Activated CD8-positive, alpha-beta memory T cell treated with anti-CD3 and anti-CD28 coated beads for 1 hour (primary cell): ENCODE measurements around the gene NBAS.
A peak's percentile ranks its signal among the peaks of the same experiment; 100 is the strongest.

Experiments used
- DNase-seq, 2 donors: peaks; one replicate each; pipeline ENCODE4 v3.0.0-alpha.2; 2020; ENCODE audit warnings: low read depth in 1 of 2; ENCODE audit errors: extremely low read depth in 1 of 2

NBAS gene

DNA sequence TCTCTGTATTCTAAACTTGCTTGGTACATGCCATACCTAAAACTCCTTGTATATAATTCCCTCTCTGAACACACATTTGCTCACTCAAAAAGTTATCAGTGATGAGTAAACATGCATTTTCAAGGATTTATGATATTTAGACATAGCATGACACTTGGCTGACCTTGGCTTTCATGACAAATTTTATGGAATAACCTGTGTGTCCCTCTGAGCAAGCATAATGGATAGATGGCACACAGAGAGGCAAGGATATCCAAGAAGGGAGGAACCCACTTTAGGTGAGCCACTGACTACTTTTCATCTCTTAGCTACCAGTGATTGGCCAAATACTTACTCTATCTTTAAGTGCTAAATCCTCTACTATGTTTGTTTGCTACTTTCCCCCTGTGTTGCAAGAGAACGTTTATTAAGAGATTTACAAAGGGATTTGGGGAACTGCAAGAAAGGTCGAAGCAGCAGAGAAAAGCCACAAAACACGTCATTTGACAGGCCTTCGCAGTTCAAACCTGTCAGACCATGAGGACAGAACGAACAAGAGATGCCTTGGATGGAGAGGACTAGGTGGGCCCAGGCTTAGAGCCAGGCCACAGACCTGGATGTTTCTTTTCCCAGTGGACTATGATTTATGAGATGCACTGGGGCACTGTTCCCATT lies 379.9 kb downstream of the NBAS start:
- no peak for DNase-seq

DNA sequence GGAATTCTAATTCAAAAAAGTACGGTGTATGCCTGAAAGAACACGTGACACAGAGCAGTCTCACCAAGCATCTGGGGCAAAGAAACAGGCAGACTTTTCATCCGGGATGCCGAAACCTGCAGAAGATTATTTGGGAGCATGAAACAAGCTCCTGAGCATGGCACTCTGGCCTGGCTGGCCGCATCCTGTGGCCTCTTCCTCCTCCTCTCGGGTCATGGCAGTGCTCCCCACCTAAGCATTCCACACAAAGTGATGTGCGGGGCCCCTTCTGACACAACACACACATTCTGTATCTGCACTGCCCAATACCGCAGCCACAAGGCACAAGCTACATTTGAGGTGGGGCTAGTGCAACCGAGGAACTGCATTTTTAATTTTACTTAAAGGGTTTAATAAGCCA lies 380.8 kb downstream of the NBAS start:
- no peak for DNase-seq

DNA sequence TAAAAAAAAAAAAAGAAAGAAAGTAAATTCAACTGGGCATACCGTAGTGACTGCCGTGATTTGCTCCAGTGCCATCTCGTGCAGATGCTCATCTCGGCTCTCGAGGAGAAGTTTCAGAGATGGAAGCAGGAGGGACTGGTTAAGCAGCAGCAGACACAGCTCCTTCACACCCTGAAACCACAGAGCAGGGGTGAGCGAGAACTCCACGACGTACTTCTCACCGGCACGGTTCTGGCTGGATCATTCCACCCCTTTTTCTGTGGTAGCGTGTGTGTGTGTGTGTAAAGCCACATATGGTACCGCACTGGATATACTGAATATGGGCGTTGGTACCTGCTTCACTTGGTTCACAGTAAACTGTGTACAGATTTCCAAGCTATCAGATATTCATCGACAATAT lies 382.2 kb downstream of the NBAS start:
- no peak for DNase-seq

DNA sequence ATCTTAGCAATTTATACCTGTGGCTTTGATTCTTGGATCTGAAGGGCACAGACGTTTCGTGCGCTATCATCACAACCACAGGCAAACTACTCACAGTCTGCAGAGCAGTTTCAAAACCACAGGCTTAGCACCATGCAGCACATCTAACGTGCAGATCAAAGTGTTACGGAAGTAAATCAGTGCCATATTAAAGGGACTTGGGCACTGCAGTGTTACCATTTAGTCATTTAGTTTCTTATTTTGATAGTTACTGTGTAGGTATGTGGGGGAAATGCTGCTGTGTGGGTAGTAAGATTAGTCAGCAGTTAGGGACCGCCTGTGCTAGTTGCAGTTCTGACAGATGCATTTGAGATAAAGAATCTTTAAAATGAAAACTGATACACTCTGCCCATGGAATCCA lies 384.0 kb downstream of the NBAS start:
- DNase-seq: peak; percentile 9 to 12

DNA sequence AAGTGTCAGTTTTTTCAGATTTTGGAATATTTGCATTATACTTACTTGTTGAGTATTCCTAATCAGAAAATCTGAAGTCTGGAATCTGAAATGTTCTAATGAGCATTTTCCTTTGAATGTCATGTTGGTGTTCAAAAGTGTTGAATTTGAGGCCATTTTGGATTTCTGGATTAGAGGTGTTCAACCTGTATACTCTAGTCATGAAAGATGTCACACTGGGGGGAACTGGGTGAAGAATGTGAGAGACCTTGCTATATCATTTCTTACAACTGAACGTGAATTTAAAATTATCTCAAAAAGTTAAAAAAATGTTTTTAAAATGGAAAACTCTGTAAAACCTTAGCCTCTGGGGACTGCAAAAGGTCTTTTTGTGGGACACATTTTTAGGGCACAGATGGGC lies 384.5 kb downstream of the NBAS start:
- no peak for DNase-seq

DNA sequence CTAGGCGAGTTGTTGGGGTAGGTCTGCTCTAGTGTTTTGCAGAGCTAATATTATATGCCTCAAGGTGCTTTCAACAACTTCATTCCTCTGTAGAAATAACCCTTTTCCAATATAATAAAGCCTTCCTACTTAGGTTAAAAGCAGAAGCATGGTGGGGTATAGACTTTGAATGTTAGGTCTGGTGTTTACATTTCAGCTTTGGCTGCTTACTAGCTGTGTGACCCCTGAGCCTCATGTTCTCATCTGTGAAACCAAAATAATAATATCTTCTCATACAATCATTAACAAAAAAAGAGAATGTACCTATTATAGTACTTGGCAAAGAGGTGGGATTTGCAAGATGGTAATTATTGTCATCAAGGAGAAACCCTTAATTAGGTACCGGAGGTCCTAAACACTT lies 386.6 kb downstream of the NBAS start:
- DNase-seq: no peak

DNA sequence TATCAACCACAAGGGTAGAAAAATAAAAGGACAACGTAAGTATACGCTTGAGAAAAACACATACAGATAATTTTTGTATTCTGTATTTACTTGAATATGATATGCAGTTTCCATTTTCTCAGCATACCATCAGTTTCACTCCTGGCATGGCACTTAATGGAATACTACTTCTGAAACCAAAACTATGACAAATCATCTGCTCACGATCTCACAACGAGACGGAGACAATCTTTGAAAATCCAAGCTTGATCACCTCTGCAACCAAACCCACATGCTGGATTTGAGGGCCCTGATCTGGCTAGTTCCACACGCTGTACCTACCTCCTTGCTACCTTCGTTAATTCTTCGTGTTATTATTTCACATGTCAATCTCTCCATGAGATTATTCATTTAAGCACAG lies 387.6 kb downstream of the NBAS start:
- DNase-seq: no peak

DNA sequence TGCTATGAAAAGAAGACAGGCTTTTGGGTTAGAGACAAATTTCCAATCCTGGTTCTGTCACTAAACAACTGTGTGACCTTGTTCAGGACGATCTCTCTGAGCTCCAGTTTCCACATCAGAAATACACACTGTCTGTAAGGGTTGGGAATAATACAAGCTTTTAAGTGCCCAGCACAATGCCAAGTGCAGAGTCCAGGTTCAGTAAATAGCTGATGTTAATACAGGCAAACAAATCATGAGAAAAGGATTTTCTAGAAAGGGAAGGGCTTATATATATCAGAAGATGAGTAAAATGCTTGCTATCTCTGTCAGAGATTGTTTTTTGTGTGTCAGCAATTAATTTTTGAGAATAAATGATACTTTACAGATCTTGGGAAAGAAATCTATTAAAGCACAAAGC lies 388.3 kb downstream of the NBAS start:
- no peak for DNase-seq

DNA sequence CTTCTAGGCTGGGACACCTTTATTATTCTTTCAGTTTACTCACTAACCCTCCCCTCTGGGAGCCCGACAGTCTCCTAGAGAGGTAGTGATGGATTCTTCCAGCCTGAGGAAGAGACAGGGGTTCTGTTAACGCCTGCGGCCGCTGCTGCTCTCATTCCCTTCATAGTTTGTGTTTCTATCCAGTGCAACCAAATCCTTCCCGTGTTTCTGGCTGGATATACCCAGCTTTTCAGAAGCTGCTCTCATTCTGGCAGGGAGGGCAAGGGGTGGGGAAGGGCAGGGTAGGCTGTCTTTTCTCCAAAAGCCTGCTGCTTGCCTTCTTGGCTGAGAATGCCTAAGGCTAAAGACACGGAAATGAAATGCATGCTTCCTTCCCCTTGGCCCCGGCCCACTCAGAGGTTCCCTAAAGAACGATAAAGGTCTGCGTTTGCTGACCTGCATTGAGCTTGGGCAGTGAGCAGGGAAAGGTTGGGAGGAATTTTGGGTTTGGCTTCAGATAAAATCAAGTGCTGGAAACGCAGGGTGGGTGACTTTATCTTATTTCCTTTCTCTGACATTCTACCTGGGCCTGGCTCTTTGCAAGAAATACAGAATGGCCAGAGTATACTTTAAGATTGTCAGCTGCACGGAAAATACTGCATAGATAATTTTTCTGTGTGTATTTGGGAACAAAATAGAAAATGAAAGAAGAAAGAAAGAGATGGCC lies 390.9 kb downstream of the NBAS start:
- no peak for DNase-seq

DNA sequence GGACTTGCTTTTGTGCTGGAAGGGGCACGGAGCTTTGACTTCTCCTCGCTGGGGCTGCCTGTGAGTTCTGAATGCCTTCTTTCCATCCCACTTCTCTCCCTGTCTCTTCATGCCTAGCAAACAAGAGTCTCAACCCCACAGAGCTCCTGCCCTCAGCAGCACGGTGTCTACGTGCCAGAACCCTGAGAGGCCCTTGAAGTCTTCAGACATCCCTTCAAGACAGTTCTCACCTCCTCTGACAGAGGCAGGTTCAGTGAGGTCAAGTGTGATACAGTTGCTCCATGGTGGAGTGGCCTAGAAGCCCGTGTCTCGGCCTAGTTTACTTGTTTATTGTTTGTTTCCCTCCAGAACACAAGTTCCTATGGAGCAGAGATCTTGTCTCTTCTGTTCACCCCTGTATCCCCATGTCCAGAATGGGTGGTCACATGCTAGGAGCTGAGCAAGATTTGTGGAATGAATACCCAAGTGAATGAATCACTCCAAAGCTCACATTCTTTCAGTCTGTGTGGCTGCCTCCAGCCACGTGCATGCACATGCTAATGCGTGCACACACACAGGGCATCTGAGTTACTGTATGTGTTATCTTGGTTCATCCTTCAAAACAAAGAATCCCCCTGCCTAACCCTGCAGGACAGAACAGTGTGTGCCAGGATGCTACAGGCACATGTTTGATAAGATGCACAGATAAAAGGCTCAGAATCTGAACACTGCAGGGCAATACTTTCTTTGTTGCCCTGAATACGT lies 391.6 kb downstream of the NBAS start:
- no peak for DNase-seq

DNA sequence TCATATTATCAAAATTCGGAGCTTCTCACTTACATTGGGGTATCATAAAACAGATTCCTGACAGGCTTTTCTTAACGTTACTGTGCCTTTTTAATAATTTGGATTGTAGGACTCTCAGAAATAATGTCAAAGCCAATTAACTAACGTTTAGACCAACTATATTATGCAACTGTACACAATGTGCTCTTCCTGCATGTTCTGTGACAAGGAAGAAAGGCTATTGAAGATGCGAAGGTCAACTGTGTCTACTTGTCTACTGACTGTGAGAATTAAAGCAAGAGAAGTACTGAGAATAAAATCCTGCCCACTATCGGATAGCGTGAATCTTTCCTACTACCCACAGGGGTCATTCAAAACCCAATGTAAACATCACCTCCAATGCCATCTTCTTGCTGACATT lies 393.0 kb downstream of the NBAS start:
- DNase-seq: no peak

DNA sequence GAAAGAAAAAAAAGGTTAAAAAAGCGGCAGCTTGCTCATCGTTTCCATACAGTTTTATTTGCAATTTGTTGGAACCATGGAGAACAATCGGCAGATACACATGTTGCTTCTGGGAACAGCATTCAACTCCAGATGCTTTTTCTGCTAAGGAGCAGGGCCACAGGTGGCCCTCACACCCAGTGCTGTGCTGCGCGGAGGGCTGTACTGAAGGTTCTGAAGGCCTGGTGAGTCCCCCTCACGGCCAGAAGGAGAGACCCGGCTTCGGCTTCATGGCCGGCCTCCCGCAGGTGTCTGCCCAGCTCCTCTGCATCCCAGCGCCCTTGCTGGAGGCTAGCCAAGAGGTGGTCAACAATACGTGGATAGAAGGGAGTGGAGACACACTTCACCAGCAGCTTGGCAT lies 394.3 kb downstream of the NBAS start:
- DNase-seq: no peak

DNA sequence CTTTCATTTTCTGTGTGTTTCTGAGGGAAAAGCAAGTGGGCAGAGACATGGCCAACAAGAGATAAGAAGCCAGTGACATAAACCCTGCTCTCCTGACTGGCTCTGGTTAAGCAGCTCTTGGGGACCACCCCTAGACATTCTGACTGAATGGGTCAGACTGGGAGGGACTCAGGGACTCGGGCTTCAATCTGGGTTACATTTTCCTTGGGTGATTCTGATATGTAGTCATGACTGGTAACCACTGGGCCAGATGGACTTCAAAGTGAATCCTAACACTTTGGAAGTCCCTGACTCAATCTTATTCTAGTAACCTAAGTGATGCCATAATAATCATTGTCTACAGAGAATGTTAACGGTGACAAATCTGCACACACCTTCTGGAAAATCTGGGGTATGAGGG lies 397.8 kb downstream of the NBAS start:
- no peak for DNase-seq

DNA sequence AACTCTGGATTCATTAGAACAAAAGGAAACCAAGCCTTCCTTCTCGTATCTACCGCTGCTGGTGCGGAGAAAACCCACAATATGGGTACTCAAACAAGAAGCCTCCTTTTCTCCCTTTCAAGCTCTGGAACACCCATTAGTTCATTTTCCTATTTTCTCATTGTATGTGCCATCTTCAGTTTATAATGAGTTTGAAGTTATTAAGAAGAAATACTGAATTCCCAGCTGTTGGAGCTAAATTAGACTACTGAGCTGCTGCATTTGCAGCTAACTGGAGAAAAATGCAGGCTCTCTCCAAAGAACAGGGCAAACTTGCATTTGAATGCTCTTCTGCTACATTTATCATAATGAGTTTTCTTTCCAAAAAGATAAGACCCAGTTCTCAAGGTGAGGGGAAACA lies 398.5 kb downstream of the NBAS start:
- no peak for DNase-seq

DNA sequence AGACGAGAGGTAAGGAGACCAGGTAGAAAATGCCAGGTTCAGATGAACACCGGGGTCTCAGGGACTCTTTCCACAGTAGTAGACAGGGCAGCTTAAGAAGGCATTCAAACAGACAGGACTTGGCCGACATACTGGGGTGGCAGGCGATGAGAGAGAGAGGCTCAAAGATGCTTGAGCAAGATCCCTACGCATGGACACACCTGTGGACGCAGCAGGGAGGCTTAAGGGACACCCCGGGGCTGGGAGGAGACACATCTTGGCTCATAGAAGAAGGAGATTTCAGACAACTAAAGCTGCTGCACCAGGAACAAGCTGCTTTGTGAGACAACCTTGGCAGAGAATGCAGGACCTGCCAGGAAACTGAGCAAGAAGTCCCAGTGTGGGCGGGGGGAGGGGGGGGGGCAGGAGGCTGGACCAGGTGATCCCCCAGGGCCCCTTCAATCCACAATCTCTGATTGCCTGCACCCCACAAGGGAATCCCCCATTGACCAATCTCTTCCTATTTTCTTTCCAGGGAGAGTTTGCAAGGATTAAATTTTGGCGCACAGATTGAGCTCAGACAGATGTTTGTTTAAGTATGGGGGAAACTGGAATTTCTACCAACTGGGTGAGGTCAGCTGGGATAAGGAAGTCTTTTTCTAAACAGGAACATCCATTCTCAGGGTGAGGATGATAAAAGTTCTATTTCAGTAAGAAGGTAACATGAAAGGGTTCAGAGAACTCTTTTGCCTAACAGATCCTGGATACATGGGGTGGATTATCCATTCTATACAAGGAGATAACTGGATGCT lies 400.7 kb downstream of the NBAS start:
- no peak for DNase-seq

DNA sequence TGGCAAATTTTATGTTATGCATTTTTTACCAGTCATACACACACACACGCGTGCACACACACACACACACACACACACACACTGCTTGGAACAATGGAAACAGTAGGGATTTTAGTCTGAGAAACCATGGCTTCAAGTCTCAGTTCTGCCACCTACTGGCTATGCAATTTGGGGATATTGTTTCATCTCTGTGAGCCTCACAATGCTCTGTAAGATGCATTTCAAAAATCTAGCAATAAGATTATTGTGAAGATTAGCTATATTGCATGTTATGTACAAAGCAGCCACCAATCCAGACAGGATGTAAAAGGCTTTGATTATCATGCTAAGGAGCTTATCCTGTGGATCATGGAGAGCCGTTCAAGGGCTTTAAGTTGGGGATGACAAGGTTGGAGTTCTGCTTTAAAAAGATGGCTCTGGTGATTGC lies 401.4 kb downstream of the NBAS start:
- DNase-seq: no peak

DNA sequence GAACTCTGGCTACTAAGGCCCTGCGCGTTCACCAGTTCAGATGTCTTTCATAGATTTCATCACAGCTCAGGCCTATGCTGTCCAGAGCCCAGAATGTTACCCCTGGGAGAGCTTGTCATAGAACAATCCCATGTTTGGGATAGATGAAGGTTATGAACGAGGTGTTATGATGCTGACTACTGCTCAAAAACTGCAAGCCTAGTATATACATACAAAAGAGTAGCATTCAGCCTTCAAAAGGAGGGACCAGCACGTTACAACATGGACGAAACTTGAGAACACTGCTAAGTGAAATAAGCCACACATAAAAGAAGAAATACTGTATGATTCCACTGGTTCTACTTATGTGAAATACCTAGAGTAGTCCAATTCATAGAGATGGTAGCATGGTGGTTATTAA lies 401.9 kb downstream of the NBAS start:
- DNase-seq: no peak

DNA sequence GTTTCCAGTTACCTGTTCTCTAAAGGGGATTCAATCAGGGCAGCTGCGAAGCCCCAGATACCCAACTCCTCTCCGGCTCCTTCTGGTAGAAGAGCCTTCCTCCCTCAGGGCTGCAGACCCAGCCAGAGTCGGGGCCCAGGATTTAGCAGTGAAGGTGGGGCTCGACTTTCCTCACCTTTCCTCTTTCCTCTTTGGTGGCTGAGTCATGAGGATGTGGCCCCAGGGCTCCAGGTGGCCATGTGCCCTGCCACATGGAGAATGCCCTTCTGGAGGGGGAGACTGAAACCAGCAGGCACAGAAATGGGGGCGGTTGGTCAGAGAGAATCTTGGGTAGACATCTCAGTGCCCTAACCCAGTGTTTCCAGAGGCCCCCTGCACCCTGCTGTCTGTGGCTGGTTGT lies 402.6 kb downstream of the NBAS start:
- DNase-seq: no peak

DNA sequence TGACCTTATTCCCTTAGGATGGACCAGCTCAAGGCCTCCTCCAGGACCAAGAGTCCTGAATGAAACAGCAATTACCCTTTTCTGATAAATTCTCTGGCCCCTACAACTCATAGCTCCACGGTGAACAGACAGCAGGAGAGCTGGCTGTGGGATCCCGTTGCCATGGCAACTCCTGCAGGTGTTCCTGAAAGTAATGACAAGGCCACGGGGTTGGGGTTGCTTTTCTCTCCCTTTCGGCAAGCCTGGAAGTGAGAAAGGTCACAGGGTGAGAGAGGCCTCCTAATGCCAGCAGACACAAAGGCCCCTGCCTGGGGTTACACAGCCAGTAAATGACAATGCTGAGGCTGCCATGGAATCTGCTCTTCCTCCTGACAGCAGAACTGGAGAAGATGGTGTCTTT lies 403.0 kb downstream of the NBAS start:
- DNase-seq: no peak

DNA sequence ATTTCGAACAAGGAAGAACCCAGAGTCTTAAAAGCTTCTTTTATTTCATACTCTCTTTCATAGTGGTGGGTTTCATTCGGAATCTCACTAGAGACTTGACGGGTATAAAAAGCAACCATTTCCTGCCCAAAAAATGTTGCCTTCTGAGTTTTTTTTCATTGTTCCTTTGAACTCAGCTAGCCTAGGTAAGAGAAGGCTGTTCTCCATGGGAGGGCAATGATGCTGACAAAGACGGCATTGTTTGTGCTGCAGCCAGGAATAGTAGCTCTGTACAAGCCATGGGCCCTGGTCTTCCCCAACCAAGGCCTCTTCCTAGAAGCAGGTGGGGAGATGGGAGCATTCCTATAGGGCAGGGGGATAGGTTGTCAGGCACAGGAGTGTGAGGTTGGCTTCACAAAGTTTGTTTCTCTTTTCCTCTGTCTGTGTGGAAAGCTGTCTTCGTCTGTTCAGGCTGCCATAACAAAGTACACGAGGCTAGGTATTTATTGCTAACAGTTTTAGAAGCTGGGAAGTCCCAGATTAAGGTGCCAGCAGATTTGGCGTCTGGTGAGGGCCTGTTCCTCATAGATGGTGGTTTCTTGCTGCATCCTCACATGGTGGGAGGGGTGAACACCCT lies 405.1 kb downstream of the NBAS start:
- no peak for DNase-seq

DNA sequence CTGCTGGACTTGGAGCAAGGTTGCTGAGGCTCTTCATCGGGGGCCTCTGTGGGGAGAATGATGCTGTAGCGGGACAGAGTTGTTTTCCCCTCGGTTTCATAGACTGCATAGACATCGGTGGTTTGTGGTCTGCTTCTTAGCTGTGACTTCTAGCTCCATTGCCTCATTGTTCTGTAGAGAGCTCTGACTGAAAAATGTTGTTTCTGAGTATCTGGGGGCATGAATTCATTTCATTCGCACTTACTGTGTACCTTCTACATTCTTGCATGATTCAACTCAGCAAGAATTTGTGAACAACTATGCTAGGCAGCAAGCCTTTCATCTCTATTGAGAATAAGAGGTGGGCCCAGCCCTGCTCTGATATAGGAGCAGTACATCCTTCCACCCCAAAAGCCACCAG lies 406.8 kb downstream of the NBAS start:
- no peak for DNase-seq
